Calu3 (cell line): Measurements from ENCODE around the gene HIC1. TPM values are rescaled to one million over a fixed set of nuclear protein-coding genes. Genes with fewer than 3 reads are reported as not detected.

Experiments used
- BruUV-seq: library from RNA; stranded (reverse); fragments of 400-500 nt; replicated peaks from 2 replicates; lab custom pipeline; 2021; lab: Mats Ljungman, UMichigan
- CTCF ChIA-PET: fragments of 300-600 bp; sonication (Branson Sonifier 250); formaldehyde crosslinking; loops from one replicate; lab custom pipeline; 2022; ENCODE audit warnings: antibody characterized with exemption; lab: Charles Lee
- DNase-seq: peaks from one replicate; pipeline ENCODE4 v3.0.0; 2022
- H3K27ac Mint-ChIP-seq: one replicate; pipeline ENCODE4 v1.8.0; 2022; ENCODE audit warnings: mixed read lengths; ENCODE audit not compliant: unreplicated experiment
- H3K27me3 Mint-ChIP-seq: one replicate; pipeline ENCODE4 v1.8.0; 2022; ENCODE audit warnings: mixed read lengths; ENCODE audit not compliant: unreplicated experiment
- H3K36me3 Mint-ChIP-seq: one replicate; pipeline ENCODE4 v1.8.0; 2022; ENCODE audit warnings: mild to moderate bottlenecking, moderate library complexity, mixed read lengths; ENCODE audit not compliant: insufficient read depth, unreplicated experiment
- H3K4me1 Mint-ChIP-seq: one replicate; pipeline ENCODE4 v1.8.0; 2022; ENCODE audit warnings: mild to moderate bottlenecking, low read depth, mixed read lengths; ENCODE audit not compliant: unreplicated experiment
- H3K4me3 Mint-ChIP-seq: one replicate; pipeline ENCODE4 v1.8.0; 2022; ENCODE audit warnings: mild to moderate bottlenecking, low read depth, moderate library complexity, mixed read lengths; ENCODE audit not compliant: unreplicated experiment
- H3K9me3 Mint-ChIP-seq: one replicate; pipeline ENCODE4 v1.8.0; 2022; ENCODE audit warnings: low read depth, mixed read lengths; ENCODE audit not compliant: unreplicated experiment
- intact Hi-C: fragments of 100-400 bp; cut with micrococcal nuclease; formaldehyde crosslinking; loops from one replicate; pipeline ENCODE4 v1.10.0; 2022; ENCODE audit not compliant: unreplicated experiment
- total RNA-seq: library from RNA; stranded (reverse); gene quantifications from 2 replicates; pipeline ENCODE4 v1.2.3, GENCODE V29; 2022
- TF ChIP-seq, protein P1 (sequence below): fragments of 200-600 bp; IDR thresholded peaks from one replicate; pipeline ENCODE4 v1.8.0; 2022; ENCODE audit warnings: antibody characterized with exemption; ENCODE audit not compliant: unreplicated experiment

The HIC1 gene
- total RNA-seq, 1 experiment from 2014 or later: 1.2 TPM

- TF ChIP-seq, protein P1, sequence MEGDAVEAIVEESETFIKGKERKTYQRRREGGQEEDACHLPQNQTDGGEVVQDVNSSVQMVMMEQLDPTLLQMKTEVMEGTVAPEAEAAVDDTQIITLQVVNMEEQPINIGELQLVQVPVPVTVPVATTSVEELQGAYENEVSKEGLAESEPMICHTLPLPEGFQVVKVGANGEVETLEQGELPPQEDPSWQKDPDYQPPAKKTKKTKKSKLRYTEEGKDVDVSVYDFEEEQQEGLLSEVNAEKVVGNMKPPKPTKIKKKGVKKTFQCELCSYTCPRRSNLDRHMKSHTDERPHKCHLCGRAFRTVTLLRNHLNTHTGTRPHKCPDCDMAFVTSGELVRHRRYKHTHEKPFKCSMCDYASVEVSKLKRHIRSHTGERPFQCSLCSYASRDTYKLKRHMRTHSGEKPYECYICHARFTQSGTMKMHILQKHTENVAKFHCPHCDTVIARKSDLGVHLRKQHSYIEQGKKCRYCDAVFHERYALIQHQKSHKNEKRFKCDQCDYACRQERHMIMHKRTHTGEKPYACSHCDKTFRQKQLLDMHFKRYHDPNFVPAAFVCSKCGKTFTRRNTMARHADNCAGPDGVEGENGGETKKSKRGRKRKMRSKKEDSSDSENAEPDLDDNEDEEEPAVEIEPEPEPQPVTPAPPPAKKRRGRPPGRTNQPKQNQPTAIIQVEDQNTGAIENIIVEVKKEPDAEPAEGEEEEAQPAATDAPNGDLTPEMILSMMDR: no peak
- Mint-ChIP-seq H3K27ac (no peak overlapping the region), H3K27me3 (no peaks in the 10 kb centered on the region), H3K4me3 (no peak overlapping the region), H3K9me3 (no peaks in the 10 kb centered on the region), H3K36me3 (peaks cover 14% of the 10 kb centered on the region), H3K4me1 (no peaks in the 10 kb centered on the region)
- intact Hi-C loops: no loop called here
- BruUV-seq: no TSS peak
- CTCF ChIA-PET: no interaction called here
- no peak for DNase-seq
Measured at GRCh38 chr17:2094891-2095535, 40.1 kb downstream of the HIC1 start.

- TF ChIP-seq, protein P1: no peak
- Mint-ChIP-seq H3K9me3 (no peaks in the 10 kb centered on the region), H3K4me1 (no peaks in the 10 kb centered on the region), H3K36me3 (peaks cover 14% of the 10 kb centered on the region), H3K27me3 (no peaks in the 10 kb centered on the region), H3K4me3 (no peak overlapping the region), H3K27ac (no peak overlapping the region)
- DNase-seq: no peak
- BruUV-seq: no TSS peak
- CTCF ChIA-PET: no interaction called here
- intact Hi-C loops: no loop called here
Measured at GRCh38 chr17:2095536-2095910, 40.6 kb downstream of the HIC1 start.

DNA sequence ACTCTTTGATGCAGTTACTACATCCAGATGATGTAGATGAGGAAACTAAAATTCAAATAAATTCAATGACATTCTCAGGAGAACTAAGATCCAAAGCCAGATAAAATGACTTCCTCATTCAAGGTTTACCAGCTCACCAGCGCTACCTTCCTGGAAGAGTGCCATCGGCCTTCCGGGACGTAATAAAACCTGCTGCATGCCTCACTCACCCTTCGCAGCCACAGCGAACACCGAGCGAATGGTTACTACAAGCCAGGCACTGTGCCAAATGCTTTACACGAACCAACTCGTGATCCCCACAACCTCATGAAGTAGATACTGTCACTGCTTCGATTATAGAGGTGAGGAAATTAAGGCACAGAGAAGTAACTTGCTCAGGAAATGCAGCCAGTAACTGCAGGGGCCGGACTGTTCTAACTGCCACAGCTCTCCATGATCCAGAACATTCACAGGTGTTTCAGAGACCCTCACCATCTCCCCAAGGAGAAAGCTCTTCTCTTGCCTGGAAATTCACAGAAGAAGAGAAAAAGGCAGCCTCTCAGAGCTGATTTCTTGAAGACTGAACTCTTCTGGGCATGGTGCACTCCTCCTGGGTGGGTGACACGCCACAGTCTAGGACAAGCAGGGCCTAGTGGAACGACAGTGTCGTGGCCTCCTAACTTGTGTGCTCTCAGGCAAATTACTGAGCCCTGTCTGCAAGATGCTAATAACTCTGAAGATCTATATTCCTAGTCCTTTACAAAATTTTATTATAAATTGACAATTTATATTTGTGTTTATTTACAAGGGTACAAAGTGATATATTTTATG lies 46.8 kb downstream of the HIC1 start:
- CTCF ChIA-PET: interaction anchor here (0.7 to 1.0 kb wide), 2 partner anchors 19 to 64 kb away, joined by 3 read pairs; no protein-coding TSS in a partner anchor
- Mint-ChIP-seq H3K9me3 (no peaks in the 10 kb centered on the region), H3K27ac (no peak overlapping the region), H3K4me3 (no peak overlapping the region), H3K27me3 (no peaks in the 10 kb centered on the region), H3K36me3 (no peaks in the 10 kb centered on the region), H3K4me1 (peaks cover 8% of the 10 kb centered on the region)
- intact Hi-C loops: no loop called here
- TF ChIP-seq, protein P1: no peak
- DNase-seq: peak; percentile 71
- BruUV-seq: no TSS peak

- no TSS peak for BruUV-seq
- Mint-ChIP-seq H3K4me1 (peaks cover 8% of the 10 kb centered on the region), H3K27ac (peak overlapping the region; percentile 53), H3K36me3 (no peaks in the 10 kb centered on the region), H3K27me3 (no peaks in the 10 kb centered on the region), H3K9me3 (no peaks in the 10 kb centered on the region), H3K4me3 (no peak overlapping the region)
- intact Hi-C loops: no loop called here
- CTCF ChIA-PET: no interaction called here
- no peak for DNase-seq
- TF ChIP-seq, protein P1: no peak
Measured at GRCh38 chr17:2102931-2103809, 48.3 kb downstream of the HIC1 start.
